ENCODE measurements around the gene TRAM2. TPM values are rescaled to one million over a fixed set of nuclear protein-coding genes. Genes with fewer than 3 reads are reported as not detected.

The TRAM2 gene
- total RNA-seq, 2 experiments from 2014 or later, result 7.1 to 7.6 TPM

DNA sequence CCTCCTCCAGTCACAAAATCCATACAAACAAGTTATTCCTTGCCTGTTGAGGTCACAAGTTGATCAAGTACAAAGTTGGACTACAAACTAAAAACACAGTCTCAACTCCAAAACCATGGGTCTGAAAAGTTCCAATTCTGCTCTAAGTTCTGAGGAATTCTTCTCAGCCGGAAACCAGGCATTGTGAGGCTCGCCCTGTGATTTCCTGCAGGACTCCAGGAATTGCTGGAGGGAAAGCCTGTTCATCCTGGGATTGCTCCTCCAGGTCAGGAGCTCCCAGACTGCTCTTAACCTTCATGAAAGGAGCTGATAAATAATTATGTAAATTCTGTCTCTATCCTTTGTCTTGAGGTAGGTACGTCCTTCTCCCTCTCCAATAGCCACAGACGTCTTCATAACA is 8.5 kb downstream of the TRAM2 start:
- intact Hi-C loops (cut with DNase I, micrococcal nuclease), result no loop called here
- H3K27ac Mint-ChIP-seq, result no peak overlapping the region
- H3K36me3 Mint-ChIP-seq (ENCODE audit: low read depth), result peaks cover 9% of the 10 kb centered on the region
- Histone ChIP-seq H3K4me3 (ENCODE audit: low read length) (no peak overlapping the region), H3K36me3 (ENCODE audit: insufficient read depth, low read length) (peaks cover 2% of the 10 kb centered on the region), H3K9me3 (ENCODE audit: control insufficient read depth in 1 of 2, insufficient read depth in 1 of 2, low read length in 2 of 2) (no peaks in the 10 kb centered on the region), H3K27ac (ENCODE audit: low read depth in 1 of 2, low read length in 2 of 2) (no peak overlapping the region), H3K27me3 (ENCODE audit: control insufficient read depth in 1 of 2, insufficient read depth in 2 of 2, low read length in 2 of 2) (no peaks in the 10 kb centered on the region), H3K4me1 (ENCODE audit: insufficient read depth, low read length) (peaks cover 19% of the 10 kb centered on the region)
- H3K4me3 Mint-ChIP-seq, result no peak overlapping the region
- H3K4me1 Mint-ChIP-seq (ENCODE audit: low read depth), result peaks cover 75% of the 10 kb centered on the region
- TF ChIP-seq CTCF (IDR thresholded peaks at IDR 0.05), result no peak
- ChIA-PET CTCF (no interaction called here), POLR2A (interaction anchor here (1.5 kb wide), 1 partner anchor 284 kb away, joined by 3 read pairs; the partner anchor contains the start of gene MCM3)
- no peaks in the 10 kb centered on the region for H3K27me3 Mint-ChIP-seq
- no peak for ATAC-seq (ENCODE audit: poor library complexity)
- no peak for DNase-seq
- H3K9me3 Mint-ChIP-seq, result no peaks in the 10 kb centered on the region

GRCh38 chr6:52566853-52567279 is 10.0 kb downstream of the TRAM2 start:
- intact Hi-C loops (cut with DNase I, micrococcal nuclease), result no loop called here
- no peak overlapping the region for H3K4me3 ChIP-seq (ENCODE audit: low read length)
- no peaks in the 10 kb centered on the region for H3K27me3 Mint-ChIP-seq
- H3K27ac ChIP-seq (ENCODE audit: low read depth in 1 of 2, low read length in 2 of 2), result no peak overlapping the region
- peaks cover 77% of the 10 kb centered on the region for H3K4me1 Mint-ChIP-seq (ENCODE audit: low read depth)
- no peaks in the 10 kb centered on the region for H3K27me3 ChIP-seq (ENCODE audit: control insufficient read depth in 1 of 2, insufficient read depth in 2 of 2, low read length in 2 of 2)
- DNase-seq, result no peak
- peaks cover 2% of the 10 kb centered on the region for H3K36me3 ChIP-seq (ENCODE audit: insufficient read depth, low read length)
- H3K27ac Mint-ChIP-seq, result no peak overlapping the region
- H3K4me3 Mint-ChIP-seq, result no peak overlapping the region
- peaks cover 12% of the 10 kb centered on the region for H3K36me3 Mint-ChIP-seq (ENCODE audit: low read depth)
- peaks cover 16% of the 10 kb centered on the region for H3K4me1 ChIP-seq (ENCODE audit: insufficient read depth, low read length)
- ChIA-PET CTCF (interaction anchor here (1.4 kb wide), 1 partner anchor 8 kb away, joined by 4 read pairs; no protein-coding TSS in a partner anchor), POLR2A (interaction anchor here (1.2 to 1.9 kb wide), 2 partner anchors 10 to 85 kb away, joined by 4 to 10 read pairs; partner anchors contain the start of gene TRAM2)
- H3K9me3 ChIP-seq (ENCODE audit: control insufficient read depth in 1 of 2, insufficient read depth in 1 of 2, low read length in 2 of 2), result no peaks in the 10 kb centered on the region
- TF ChIP-seq CTCF (IDR thresholded peaks at IDR 0.05), result no peak
- no peak for ATAC-seq (ENCODE audit: poor library complexity)
- H3K9me3 Mint-ChIP-seq, result no peaks in the 10 kb centered on the region

- intact Hi-C loops (cut with DNase I, micrococcal nuclease), result no loop called here
- Histone ChIP-seq H3K4me1 (ENCODE audit: insufficient read depth, low read length) (peaks cover 14% of the 10 kb centered on the region), H3K27me3 (ENCODE audit: control insufficient read depth in 1 of 2, insufficient read depth in 2 of 2, low read length in 2 of 2) (no peaks in the 10 kb centered on the region), H3K27ac (ENCODE audit: low read depth in 1 of 2, low read length in 2 of 2) (no peak overlapping the region), H3K9me3 (ENCODE audit: control insufficient read depth in 1 of 2, insufficient read depth in 1 of 2, low read length in 2 of 2) (no peaks in the 10 kb centered on the region), H3K4me3 (ENCODE audit: low read length) (no peak overlapping the region), H3K36me3 (ENCODE audit: insufficient read depth, low read length) (peaks cover 2% of the 10 kb centered on the region)
- ChIA-PET CTCF (interaction anchor here (1.4 kb wide), 1 partner anchor 9 kb away, joined by 4 read pairs; no protein-coding TSS in a partner anchor), POLR2A (interaction anchor here (1.9 kb wide), 1 partner anchor 10 kb away, joined by 10 read pairs; the partner anchor contains the start of gene TRAM2)
- peaks cover 12% of the 10 kb centered on the region for H3K36me3 Mint-ChIP-seq (ENCODE audit: low read depth)
- no peaks in the 10 kb centered on the region for H3K27me3 Mint-ChIP-seq
- no peak for TF ChIP-seq CTCF (IDR thresholded peaks at IDR 0.05)
- H3K4me3 Mint-ChIP-seq, result no peak overlapping the region
- ATAC-seq (ENCODE audit: poor library complexity) (no peak), DNase-seq (no peak)
- peaks cover 75% of the 10 kb centered on the region for H3K4me1 Mint-ChIP-seq (ENCODE audit: low read depth)
- H3K27ac Mint-ChIP-seq, result no peak overlapping the region
- no peaks in the 10 kb centered on the region for H3K9me3 Mint-ChIP-seq
Measured at GRCh38 chr6:52566201-52566600, 10.7 kb downstream of the TRAM2 start.

All from CD4-positive, alpha-beta T cell (primary cell).